Measurements from ENCODE around the gene MTRF1L.

DNA sequence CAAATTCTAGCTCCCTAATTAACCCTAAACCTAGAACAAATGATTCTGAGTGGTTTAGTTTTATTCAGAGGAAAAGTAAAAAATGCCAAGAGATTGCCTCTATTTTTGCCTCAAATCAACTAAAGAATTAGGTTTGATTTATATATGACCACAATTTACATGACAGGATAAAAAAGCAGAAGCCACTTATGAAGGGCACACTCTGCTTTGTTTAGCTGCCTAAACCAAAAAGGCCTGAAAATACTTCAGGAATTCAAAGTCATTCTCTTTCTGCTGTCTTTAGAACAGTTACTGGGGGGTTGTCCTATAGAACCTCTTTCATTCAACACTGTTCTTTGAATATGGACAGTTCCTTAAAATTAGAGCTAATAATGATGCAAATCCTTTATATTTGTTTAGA lies 25.0 kb downstream of the MTRF1L start:
- TF ChIP-seq, protein P1, sequence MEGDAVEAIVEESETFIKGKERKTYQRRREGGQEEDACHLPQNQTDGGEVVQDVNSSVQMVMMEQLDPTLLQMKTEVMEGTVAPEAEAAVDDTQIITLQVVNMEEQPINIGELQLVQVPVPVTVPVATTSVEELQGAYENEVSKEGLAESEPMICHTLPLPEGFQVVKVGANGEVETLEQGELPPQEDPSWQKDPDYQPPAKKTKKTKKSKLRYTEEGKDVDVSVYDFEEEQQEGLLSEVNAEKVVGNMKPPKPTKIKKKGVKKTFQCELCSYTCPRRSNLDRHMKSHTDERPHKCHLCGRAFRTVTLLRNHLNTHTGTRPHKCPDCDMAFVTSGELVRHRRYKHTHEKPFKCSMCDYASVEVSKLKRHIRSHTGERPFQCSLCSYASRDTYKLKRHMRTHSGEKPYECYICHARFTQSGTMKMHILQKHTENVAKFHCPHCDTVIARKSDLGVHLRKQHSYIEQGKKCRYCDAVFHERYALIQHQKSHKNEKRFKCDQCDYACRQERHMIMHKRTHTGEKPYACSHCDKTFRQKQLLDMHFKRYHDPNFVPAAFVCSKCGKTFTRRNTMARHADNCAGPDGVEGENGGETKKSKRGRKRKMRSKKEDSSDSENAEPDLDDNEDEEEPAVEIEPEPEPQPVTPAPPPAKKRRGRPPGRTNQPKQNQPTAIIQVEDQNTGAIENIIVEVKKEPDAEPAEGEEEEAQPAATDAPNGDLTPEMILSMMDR (IDR thresholded peaks at IDR 0.05; ENCODE audit: borderline replicate concordance, extremely low read depth, low read length, poor library complexity, severe bottlenecking): no peak
- TF ChIP-seq EZH2 (IDR thresholded peaks at IDR 0.05; ENCODE audit: borderline replicate concordance, low read depth, low read length, severe bottlenecking): no peak

All from DND-41 (cell line).